ENCODE data around the gene DOCK6. TPM values are rescaled to one million over a fixed set of nuclear protein-coding genes. Genes with fewer than 3 reads are reported as not detected.

DOCK6 gene
- total and polyA plus RNA-seq, 2 of the 13 experiments (the other 11 are each of a cell fraction or from before 2014, with no cell fraction given) = 5.4 to 38.1 TPM

GRCh38 chr19:11198175-11198534 lies 64.2 kb downstream of the DOCK6 start:
- ATAC-seq = no peak
- DNase-seq (ENCODE audit: low spot score) = no peak
- FAIRE-seq = no peak
- no peaks in the 10 kb centered on the region for H3K79me2 ChIP-seq (ENCODE audit: insufficient read depth, low read length)
- H3K9me3 ChIP-seq (ENCODE audit: low read length) = no peaks in the 10 kb centered on the region
- H3K4me1 ChIP-seq (ENCODE audit: insufficient read depth, low read length) = peaks cover 18% of the 10 kb centered on the region
- no peaks in the 10 kb centered on the region; a peak in 1 of 5 replicates for H3K27me3 ChIP-seq (ENCODE audit: control insufficient read depth in 1 of 2, insufficient read depth in 2 of 2, low read length in 2 of 2)
- H3K36me3 ChIP-seq (replicated peaks in 1 of 2; ENCODE audit: control insufficient read depth in 1 of 2, insufficient read depth in 2 of 2, low read length in 2 of 2) = peaks cover 2 to 14% of the 10 kb centered on the region in 2 experiments; a peak in 1 of 5 replicates
- TF ChIP-seq ISX (CRISPR knock-in tag; conservative IDR thresholded peaks at IDR 0.05) (no peak), DMAP1 (CRISPR knock-in tag; IDR thresholded peaks at IDR 0.05) (0 out of 2 replicates have a peak, but pooled peaks have one; percentile 6), ZNF121 (CRISPR knock-in tag; IDR thresholded peaks at IDR 0.05) (peak; percentile 6; the same call in 1 of the 2 replicates), ZBTB7B (CRISPR knock-in tag; IDR thresholded peaks at IDR 0.05) (no peak), ZNF644 (CRISPR knock-in tag; IDR thresholded peaks at IDR 0.05; ENCODE audit: low read depth) (no peak), CCDC6 (CRISPR knock-in tag; IDR thresholded peaks at IDR 0.05) (peak; percentile 21; the same call in 1 of the 2 replicates), PRMT3 (CRISPR knock-in tag; IDR thresholded peaks at IDR 0.05; ENCODE audit: borderline replicate concordance, low read depth) (0 out of 2 replicates have a peak, but pooled peaks have one; percentile 53)
- BruUV-seq (replicated peaks) = no TSS peak
- WGBS (ENCODE audit: low lambda C conversion rate) = 87% methylated on average over 7 of the region's 7 CpGs
- H2AFZ ChIP-seq (ENCODE audit: low read length) = no peak overlapping the region
- CTCF ChIA-PET (ENCODE audit: low intra/inter-chr PET ratio, low total read pairs) = no interaction called here
- POLR2A ChIA-PET = interaction anchor here (0.9 to 1.7 kb wide), 5 partner anchors 38 to 69 kb away, joined by 3 to 21 read pairs (median 5); no protein-coding TSS in a partner anchor
- intact Hi-C loops (cut with micrococcal nuclease; ENCODE audit: unreplicated experiment) (no loop called here), in situ Hi-C loops (cut with HindIII; ENCODE audit: extremely low pct_ligation_motif_present, low pct_unique_long_range_greater_than_20kb) (loop anchor here (5.0 kb wide), 1 partner anchor 41 kb away; the partner anchor contains the start of gene SPC24)
- H3K4me3 ChIP-seq (replicated peaks in 1 of 3; ENCODE audit: insufficient read depth in 1 of 3, low read depth in 2 of 3, low read length in 3 of 3) = peak overlapping the region; percentile 72 to 89 (median 83); a peak in 4 of 6 replicates
- peak overlapping the region; percentile 96 for H3K4me2 ChIP-seq (ENCODE audit: low read depth, low read length)
- H3K9ac ChIP-seq (ENCODE audit: insufficient read depth, low read depth, low read length) = peak overlapping the region; percentile 51
- peak overlapping the region; percentile 49 for H3K27ac ChIP-seq (ENCODE audit: extremely low read length, insufficient read depth, low read length)
- H4K20me1 ChIP-seq (ENCODE audit: insufficient read depth, low read length) = no peaks in the 10 kb centered on the region

Data from HepG2 (cell line).